ENCODE measurements around the gene GUCA1A. TPM values are rescaled to one million over a fixed set of nuclear protein-coding genes. Genes with fewer than 3 reads are reported as not detected.
A peak's percentile ranks its signal among the peaks of the same experiment; 100 is the strongest.
"Not testable (repeated sequence)": the region's sequence is repeated elsewhere in the genome, so short reads cannot be mapped to it uniquely, and the experiment has no call there.

Gene GUCA1A
- total and polyA plus RNA-seq, 7 donors: not detected

DNA sequence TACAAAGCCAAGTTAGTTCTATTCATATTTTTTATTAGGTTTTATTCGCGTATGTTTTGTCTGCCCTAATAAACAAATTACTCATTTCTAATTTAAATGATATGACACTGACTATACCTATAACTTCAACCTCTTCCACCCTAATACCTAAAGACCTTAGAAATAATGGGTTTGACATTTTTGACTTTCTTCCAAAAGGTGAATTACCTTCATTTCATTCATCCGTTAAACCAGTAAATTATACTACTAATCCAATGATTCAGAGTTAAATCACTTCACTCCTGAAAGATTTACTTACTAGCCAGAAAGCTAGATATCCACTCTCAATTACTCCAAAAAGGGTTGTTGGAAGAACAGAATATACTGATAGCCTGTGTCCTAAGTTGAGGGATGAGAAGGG, 39.3 kb downstream of the GUCA1A start:
- Histone ChIP-seq H3K4me1 (peaks cover 8% of the 10 kb centered on the region), H3K4me3 (no peak overlapping the region), H3K27ac (no peak overlapping the region), H3K36me3 (ENCODE audit: insufficient read depth in 1 of 2, low read depth in 1 of 2) (peaks cover 13 to 67% of the 10 kb centered on the region in 2 donors), H3K9me3 (no peaks in the 10 kb centered on the region), H3K27me3 (ENCODE audit: insufficient read depth in 3 of 3, low read length in 2 of 3) (no peaks in the 10 kb centered on the region)
- DNase-seq (no peak), ATAC-seq (no peak)
- 84 to 96% (median 90%) methylated on average over 3 of the region's 3 CpGs for WGBS, 3 donors
- intact Hi-C loops (cut with DNase I): loop anchor here in 1 of 2 donors (5.0 kb wide), 1 partner anchor 135 kb away; no protein-coding TSS in a partner anchor
- TF ChIP-seq, protein P1, sequence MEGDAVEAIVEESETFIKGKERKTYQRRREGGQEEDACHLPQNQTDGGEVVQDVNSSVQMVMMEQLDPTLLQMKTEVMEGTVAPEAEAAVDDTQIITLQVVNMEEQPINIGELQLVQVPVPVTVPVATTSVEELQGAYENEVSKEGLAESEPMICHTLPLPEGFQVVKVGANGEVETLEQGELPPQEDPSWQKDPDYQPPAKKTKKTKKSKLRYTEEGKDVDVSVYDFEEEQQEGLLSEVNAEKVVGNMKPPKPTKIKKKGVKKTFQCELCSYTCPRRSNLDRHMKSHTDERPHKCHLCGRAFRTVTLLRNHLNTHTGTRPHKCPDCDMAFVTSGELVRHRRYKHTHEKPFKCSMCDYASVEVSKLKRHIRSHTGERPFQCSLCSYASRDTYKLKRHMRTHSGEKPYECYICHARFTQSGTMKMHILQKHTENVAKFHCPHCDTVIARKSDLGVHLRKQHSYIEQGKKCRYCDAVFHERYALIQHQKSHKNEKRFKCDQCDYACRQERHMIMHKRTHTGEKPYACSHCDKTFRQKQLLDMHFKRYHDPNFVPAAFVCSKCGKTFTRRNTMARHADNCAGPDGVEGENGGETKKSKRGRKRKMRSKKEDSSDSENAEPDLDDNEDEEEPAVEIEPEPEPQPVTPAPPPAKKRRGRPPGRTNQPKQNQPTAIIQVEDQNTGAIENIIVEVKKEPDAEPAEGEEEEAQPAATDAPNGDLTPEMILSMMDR (IDR thresholded peaks at IDR 0.05): no peak

DNA sequence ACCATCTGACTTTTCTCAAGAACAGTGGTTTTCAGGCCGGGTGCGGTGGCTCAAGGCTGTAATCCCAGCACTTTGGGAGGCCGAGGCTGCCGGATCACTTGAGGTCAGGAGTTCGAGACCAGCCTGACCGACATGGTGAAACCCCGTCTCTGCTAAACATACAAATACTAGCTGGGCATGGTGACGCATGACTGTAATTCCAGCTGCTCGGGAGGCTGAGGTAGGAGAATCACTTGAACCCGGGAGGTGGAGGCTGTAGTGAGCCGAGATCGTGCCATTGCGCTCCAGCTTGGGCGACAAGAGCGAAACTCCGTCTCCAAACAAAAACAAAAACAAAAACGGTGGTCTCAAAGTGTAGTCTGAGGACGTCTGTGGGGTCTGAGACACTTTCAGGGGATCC, 43.3 kb downstream of the GUCA1A start:
- not testable (repeated sequence) for DNase-seq; H3K4me1 ChIP-seq; H3K9me3 ChIP-seq; ATAC-seq; H3K27me3 ChIP-seq (ENCODE audit: insufficient read depth in 3 of 3, low read length in 2 of 3)
- WGBS, 3 donors: 79 to 88% (median 81%) methylated on average over 18 of the region's 18 CpGs
- Histone ChIP-seq H3K36me3 (ENCODE audit: insufficient read depth in 1 of 2, low read depth in 1 of 2) (peaks cover 3 to 28% of the 10 kb centered on the region in 2 donors), H3K27ac (peak overlapping the region; percentile 83), H3K4me3 (peak overlapping the region; percentile 85)
- intact Hi-C loops (cut with DNase I): loop anchor here (5.0 kb wide), 1 partner anchor 294 kb away; the partner anchor contains the start of genes BYSL (in 2 of the 2) and MED20 (in 2 of the 2)

DNA sequence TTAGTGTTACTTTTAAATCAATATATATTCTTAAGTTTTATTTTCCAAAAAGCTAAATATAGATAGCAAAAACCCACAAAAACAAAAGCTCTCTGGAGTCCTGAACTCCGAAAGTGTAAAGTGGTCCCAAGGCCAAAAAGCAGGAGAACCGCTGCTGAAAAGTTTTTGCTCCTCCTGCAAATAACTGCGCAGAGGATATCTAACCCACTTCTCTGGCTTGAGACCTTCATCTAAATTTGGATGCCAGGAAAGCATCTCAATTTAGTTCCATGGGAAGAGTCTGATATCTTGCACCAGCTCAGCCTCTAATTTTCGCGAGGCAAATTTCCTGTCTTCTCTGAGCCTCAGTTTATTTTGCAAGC, 44.0 kb downstream of the GUCA1A start:
- 0 to 3% (median 2%) methylated on average over 5 of the region's 5 CpGs for WGBS, 3 donors
- TF ChIP-seq, protein P1 (IDR thresholded peaks at IDR 0.05): no peak
- DNase-seq (no peak), ATAC-seq (peak in 2 of 4 donors; percentile 32 to 40)
- Histone ChIP-seq H3K27ac (peak overlapping the region; percentile 83), H3K4me3 (peak overlapping the region; percentile 85), H3K36me3 (ENCODE audit: insufficient read depth in 1 of 2, low read depth in 1 of 2) (peaks cover 3 to 22% of the 10 kb centered on the region in 2 donors), H3K9me3 (no peaks in the 10 kb centered on the region), H3K27me3 (ENCODE audit: insufficient read depth in 3 of 3, low read length in 2 of 3) (no peaks in the 10 kb centered on the region), H3K4me1 (peaks cover 8% of the 10 kb centered on the region)
- intact Hi-C loops (cut with DNase I): loop anchor here (5.0 kb wide), 1 partner anchor 295 kb away; the partner anchor contains the start of genes BYSL (in 2 of the 2) and MED20 (in 2 of the 2)

DNA sequence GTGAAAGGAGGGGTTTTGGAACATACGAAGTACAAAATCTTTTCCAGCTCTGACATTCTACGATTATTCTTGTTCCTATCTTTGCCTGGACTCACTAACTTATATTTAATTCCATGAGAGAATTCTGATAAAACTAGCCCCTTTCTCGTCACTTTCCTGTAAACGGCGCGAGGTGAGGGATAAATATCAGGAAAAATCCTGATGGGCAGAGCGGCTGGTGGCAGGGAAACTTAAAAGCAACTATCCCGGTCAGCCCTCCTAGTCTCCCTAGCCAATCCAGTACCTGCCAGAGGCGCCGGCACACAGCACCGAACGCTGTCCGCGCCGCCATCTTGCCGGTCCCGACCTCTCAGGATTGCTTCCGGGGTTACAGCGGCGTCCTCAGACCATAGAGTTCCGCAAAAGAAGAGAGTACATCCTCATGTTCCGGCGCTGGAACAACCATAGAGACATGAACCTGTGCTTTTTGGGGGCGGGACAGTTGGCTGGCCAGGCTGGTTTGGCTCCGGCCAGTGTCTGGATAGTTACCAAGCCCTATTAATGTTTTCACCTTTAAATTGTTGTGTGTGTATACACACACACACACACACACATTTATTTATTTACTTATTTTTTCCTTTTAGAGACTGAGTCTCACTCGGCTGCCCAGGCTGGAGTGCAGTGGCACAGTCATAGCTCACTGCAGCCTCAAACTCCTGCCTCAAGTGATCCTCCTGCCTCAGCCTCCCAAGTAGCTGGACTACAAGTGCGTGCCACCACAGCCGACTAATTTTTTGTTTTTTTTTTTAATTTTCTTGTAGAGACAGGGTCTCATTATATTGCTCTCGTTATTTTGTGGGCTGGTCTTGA, 44.6 kb downstream of the GUCA1A start, which contains the start of gene MRPS10:
TSS of gene MRPS10 (minus strand) at position 343 of the 849 bp plus-strand sequence. CDS start at position 331, 12 bp downstream.
- Histone ChIP-seq H3K36me3 (ENCODE audit: insufficient read depth in 1 of 2, low read depth in 1 of 2) (peaks cover 3 to 16% of the 10 kb centered on the region in 2 donors), H3K9me3 (no peaks in the 10 kb centered on the region), H3K4me1 (peaks cover 8% of the 10 kb centered on the region), H3K27me3 (ENCODE audit: insufficient read depth in 3 of 3, low read length in 2 of 3) (no peaks in the 10 kb centered on the region), H3K4me3 (peak within 1 kb of the TSS; percentile 85), H3K27ac (peak within 1 kb of the TSS; percentile 83)
- TF ChIP-seq, protein P1 (IDR thresholded peaks at IDR 0.05): no peak
- 8 to 10% (median 9%) methylated on average over 29 of the region's 29 CpGs for WGBS, 3 donors
- intact Hi-C loops (cut with DNase I): loop anchor here (5.0 kb wide), 1 partner anchor 295 kb away; the partner anchor contains the start of genes BYSL (in 2 of the 2) and MED20 (in 2 of the 2)
- peak; percentile 92 to 96 for DNase-seq
- ATAC-seq: peak; percentile 99 to 100 (median 100)

DNA sequence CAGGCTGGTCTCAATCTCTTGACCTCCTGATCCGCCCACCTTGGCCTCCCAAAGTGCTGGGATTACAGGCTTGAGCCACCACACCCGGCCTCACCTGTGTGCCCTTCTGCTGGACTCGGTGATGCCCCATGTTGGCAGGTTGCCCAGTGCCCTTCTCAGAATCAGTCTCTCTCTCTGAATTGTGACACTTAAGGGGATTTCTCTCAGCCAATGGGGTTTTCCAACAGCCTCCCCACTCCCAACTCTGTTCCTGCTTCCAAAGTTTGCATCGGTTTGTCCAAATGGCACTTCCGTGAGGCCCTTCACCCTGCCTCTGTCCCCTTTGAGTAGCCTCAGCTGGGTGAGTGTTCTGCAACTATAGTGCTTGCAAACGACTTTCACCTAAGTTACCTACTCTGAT, 47.6 kb downstream of the GUCA1A start:
- DNase-seq: no peak
- no peak overlapping the region for H3K4me3 ChIP-seq
- H3K27ac ChIP-seq: no peak overlapping the region
- H3K4me1 ChIP-seq: peaks cover 8% of the 10 kb centered on the region
- WGBS, 3 donors: 65 to 77% (median 66%) methylated on average over 6 of the region's 6 CpGs
- no peaks in the 10 kb centered on the region for H3K27me3 ChIP-seq (ENCODE audit: insufficient read depth in 3 of 3, low read length in 2 of 3)
- TF ChIP-seq, protein P1 (IDR thresholded peaks at IDR 0.05): no peak
- no peaks in the 10 kb centered on the region for H3K36me3 ChIP-seq (ENCODE audit: insufficient read depth in 1 of 2, low read depth in 1 of 2)
- intact Hi-C loops (cut with DNase I): no loop called here
- no peak for ATAC-seq
- H3K9me3 ChIP-seq: no peaks in the 10 kb centered on the region
